KMS-11 (cell line): ENCODE measurements around the gene COX18.

ENCODE experiments used
- H2AFZ ChIP-seq: fragments of 200-600 bp; sonication (generic); 2 replicates; pipeline ENCODE4 v1.6.1; 2016; ENCODE audit warnings: antibody characterized with exemption, mixed run types, low read depth
- H3K27ac ChIP-seq: fragments of 200-600 bp; sonication (generic); 2 replicates; pipeline ENCODE4 v1.6.1; 2016; ENCODE audit warnings: mild to moderate bottlenecking, mixed run types
- H3K27me3 ChIP-seq: fragments of 200-600 bp; sonication (generic); 2 replicates; pipeline ENCODE4 v1.6.1; 2017; ENCODE audit warnings: mild to moderate bottlenecking, low read depth, mixed run types, moderate library complexity; ENCODE audit not compliant: insufficient read depth
- H3K36me3 ChIP-seq: fragments of 200-600 bp; sonication (generic); 2 replicates; pipeline ENCODE4 v1.6.1; 2017; ENCODE audit warnings: mild to moderate bottlenecking, mixed run types; ENCODE audit not compliant: insufficient read depth
- H3K4me1 ChIP-seq: fragments of 200-600 bp; sonication (generic); 2 replicates; pipeline ENCODE4 v1.6.1; 2016; ENCODE audit warnings: mild to moderate bottlenecking, low read depth, mixed run types; ENCODE audit not compliant: poor library complexity, severe bottlenecking
- H3K4me2 ChIP-seq: fragments of 200-600 bp; sonication (generic); 2 replicates; pipeline ENCODE4 v1.7.0; 2016; ENCODE audit warnings: mild to moderate bottlenecking, mixed run types
- H3K4me3 ChIP-seq: fragments of 200-600 bp; sonication (generic); IDR thresholded peaks from 2 replicates; pipeline ENCODE4 v1.6.1; 2017; ENCODE audit warnings: low read depth, low read length, mixed read lengths; ENCODE audit not compliant: insufficient read depth
- H3K79me2 ChIP-seq: fragments of 200-600 bp; sonication (generic); 2 replicates; pipeline ENCODE4 v1.6.1; 2016; ENCODE audit warnings: low read depth, mixed run types; ENCODE audit not compliant: insufficient read depth
- H3K9ac ChIP-seq: fragments of 200-600 bp; sonication (generic); 2 replicates; pipeline ENCODE4 v1.6.1; 2016; ENCODE audit warnings: mild to moderate bottlenecking, mixed run types
- H4K20me1 ChIP-seq: fragments of 200-600 bp; sonication (generic); 2 replicates; pipeline ENCODE4 v1.6.1; 2016; ENCODE audit warnings: mild to moderate bottlenecking, mixed run types; ENCODE audit not compliant: insufficient read depth
- TF ChIP-seq, protein P1 (sequence below): fragments of 200-600 bp; sonication (generic); conservative IDR thresholded peaks from 2 replicates; pipeline ENCODE4 v1.6.1; 2017; ENCODE audit warnings: low read depth, mild to moderate bottlenecking, antibody characterized with exemption, low read length, moderate library complexity, mixed read lengths

The COX18 gene

DNA sequence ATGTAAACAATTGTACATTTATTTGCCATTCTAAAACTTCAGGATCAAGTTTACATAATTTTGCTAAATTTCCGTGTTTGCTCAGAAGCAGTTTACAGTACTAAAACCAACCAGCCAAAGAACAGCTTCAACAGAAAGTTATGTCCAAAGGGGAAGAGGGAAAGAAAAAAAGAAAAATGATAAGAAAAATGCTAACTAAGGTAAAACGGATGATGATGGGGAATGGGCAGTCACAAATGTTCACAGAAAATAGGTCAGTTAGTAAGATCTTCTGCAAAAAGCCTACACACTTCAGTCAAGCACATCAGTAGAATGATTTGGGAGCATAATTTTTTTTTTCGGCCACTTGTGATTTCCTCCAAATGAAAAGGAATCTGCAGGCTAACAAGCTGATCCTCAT is 6.3 kb upstream of the COX18 start:
- no peaks in the 10 kb centered on the region for H3K79me2 ChIP-seq
- H4K20me1 ChIP-seq, result no peaks in the 10 kb centered on the region
- no peak overlapping the region for H3K4me2 ChIP-seq
- H3K4me3 ChIP-seq, result no peak overlapping the region
- TF ChIP-seq, protein P1, sequence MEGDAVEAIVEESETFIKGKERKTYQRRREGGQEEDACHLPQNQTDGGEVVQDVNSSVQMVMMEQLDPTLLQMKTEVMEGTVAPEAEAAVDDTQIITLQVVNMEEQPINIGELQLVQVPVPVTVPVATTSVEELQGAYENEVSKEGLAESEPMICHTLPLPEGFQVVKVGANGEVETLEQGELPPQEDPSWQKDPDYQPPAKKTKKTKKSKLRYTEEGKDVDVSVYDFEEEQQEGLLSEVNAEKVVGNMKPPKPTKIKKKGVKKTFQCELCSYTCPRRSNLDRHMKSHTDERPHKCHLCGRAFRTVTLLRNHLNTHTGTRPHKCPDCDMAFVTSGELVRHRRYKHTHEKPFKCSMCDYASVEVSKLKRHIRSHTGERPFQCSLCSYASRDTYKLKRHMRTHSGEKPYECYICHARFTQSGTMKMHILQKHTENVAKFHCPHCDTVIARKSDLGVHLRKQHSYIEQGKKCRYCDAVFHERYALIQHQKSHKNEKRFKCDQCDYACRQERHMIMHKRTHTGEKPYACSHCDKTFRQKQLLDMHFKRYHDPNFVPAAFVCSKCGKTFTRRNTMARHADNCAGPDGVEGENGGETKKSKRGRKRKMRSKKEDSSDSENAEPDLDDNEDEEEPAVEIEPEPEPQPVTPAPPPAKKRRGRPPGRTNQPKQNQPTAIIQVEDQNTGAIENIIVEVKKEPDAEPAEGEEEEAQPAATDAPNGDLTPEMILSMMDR, result no peak
- H3K4me1 ChIP-seq, result peaks cover 64% of the 10 kb centered on the region
- no peak overlapping the region for H2AFZ ChIP-seq
- no peaks in the 10 kb centered on the region; the same call in 1 of the 2 replicates for H3K36me3 ChIP-seq
- no peak overlapping the region for H3K9ac ChIP-seq
- H3K27me3 ChIP-seq, result no peaks in the 10 kb centered on the region
- H3K27ac ChIP-seq, result no peak overlapping the region

DNA sequence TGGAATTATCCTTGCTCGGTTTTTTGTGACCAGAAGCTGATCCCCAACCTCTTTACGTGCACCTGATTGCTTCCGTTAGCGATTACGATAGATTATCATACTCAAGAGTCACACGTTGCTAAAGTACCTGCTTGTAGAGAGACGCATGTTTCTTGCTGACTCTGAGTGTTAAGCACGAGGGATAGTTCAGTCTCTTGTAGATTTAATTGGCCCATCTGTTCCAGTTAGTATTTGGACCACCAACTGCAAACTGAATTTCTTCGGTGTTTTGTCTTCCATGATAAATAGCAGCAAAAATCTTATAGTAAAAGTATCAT is 516 bp upstream of the COX18 start:
- Histone ChIP-seq H4K20me1 (no peaks in the 10 kb centered on the region), H3K4me2 (peak overlapping the region; percentile 46), H3K79me2 (no peaks in the 10 kb centered on the region; the same call in 1 of the 2 replicates), H3K27me3 (no peaks in the 10 kb centered on the region), H3K4me1 (peaks cover 77% of the 10 kb centered on the region), H3K36me3 (no peaks in the 10 kb centered on the region), H3K4me3 (no peak overlapping the region), H2AFZ (peak overlapping the region; percentile 59), H3K27ac (peak overlapping the region; percentile 98), H3K9ac (peak overlapping the region; percentile 96)
- TF ChIP-seq, protein P1, result no peak

DNA sequence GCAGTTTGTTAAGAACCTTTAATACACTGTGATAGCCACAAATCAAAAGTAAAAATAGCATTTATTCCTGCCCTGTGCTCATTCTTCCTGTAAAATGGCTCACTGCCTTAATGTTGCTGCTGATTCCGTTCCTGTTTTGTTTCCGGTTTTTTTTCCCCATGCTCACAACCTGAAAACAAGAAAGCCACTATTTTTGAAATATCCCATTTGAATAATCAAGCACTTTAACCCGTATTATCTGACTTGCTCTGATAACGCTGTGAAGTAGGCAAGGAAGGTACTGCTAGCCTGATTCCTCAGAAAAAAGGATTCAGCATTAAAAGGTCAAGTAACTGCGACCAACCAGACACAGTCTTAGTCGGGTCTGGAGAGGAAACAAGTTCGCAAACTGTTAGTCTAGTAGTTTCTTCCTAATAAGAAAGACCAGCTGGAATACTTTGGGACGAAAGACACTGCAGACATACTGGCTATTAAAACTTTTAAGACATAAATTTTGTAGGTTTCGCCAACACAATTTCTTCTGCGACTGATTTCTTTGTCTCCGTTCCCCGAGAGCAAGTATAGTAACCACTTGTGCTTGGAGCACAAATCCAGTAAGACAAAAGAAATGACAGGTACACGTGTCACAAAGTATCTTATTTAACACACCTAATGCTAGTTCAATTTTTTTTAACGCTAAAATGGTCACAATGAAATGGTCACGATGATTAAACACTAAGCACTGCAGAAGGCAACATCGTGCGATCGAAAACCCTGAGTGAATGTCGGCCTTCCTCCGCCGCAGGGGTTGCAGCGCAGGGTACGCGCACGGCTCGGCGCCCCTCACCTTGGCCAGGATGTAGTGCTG is 802 bp downstream of the COX18 start:
- TF ChIP-seq, protein P1, result no peak
- Histone ChIP-seq H3K4me2 (peak overlapping the region; percentile 98), H3K36me3 (no peaks in the 10 kb centered on the region), H3K27ac (peak overlapping the region; percentile 98), H3K4me3 (peak overlapping the region; percentile 92), H4K20me1 (no peaks in the 10 kb centered on the region), H3K4me1 (peaks cover 64% of the 10 kb centered on the region), H2AFZ (peak overlapping the region; percentile 59), H3K27me3 (no peaks in the 10 kb centered on the region), H3K79me2 (no peaks in the 10 kb centered on the region; the same call in 1 of the 2 replicates), H3K9ac (peak overlapping the region; percentile 96)

DNA sequence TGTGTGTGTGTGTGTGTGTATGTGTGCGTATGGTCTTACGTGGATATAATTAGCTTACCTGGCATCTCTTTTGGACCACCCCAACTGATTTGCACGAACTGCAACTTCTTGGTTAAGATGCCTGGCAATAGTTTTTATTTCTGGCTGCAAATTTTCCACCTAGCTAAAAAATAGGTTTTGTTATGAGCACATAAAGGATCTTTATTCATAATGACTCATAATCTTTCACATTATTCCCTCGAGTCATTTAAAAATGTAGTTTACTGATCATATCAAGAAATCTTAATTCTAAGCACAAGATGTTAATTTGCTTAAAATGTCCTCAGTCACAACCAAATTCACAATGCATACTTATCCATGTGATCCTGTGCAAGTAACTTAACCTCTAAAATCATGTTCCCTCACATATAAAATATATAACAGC is 1.5 kb downstream of the COX18 start:
- Histone ChIP-seq H3K79me2 (no peaks in the 10 kb centered on the region; the same call in 1 of the 2 replicates), H2AFZ (peak overlapping the region; percentile 59), H3K36me3 (no peaks in the 10 kb centered on the region), H4K20me1 (no peaks in the 10 kb centered on the region), H3K4me1 (peaks cover 57% of the 10 kb centered on the region), H3K4me2 (peak overlapping the region; percentile 98), H3K27me3 (no peaks in the 10 kb centered on the region), H3K4me3 (peak overlapping the region; percentile 4), H3K9ac (peak overlapping the region; percentile 96), H3K27ac (peak overlapping the region; percentile 98)
- TF ChIP-seq, protein P1, result no peak
